ENCODE results near the gene SHC2. TPM values are rescaled to one million over a fixed set of nuclear protein-coding genes. Genes with fewer than 3 reads are reported as not detected.
A peak's percentile ranks its signal among the peaks of the same experiment; 100 is the strongest.

SHC2 gene
- total and polyA plus RNA-seq, 12 donors = 1.2 to 196 (median 41.1) TPM

GRCh38 chr19:405121-405965 is 55.5 kb downstream of the SHC2 start:
- H3K27ac ChIP-seq = no peak overlapping the region
- H3K27me3 ChIP-seq = peaks cover 46% of the 10 kb centered on the region
- TF ChIP-seq CTCF (IDR thresholded peaks at IDR 0.05) (no peak), POLR2A (IDR thresholded peaks at IDR 0.05) (no peak)
- H3K4me3 ChIP-seq = no peak overlapping the region
- WGBS, 4 donors = 39 to 52% (median 42%) methylated on average over 20 to 29 of the region's 29 CpGs
- H3K36me3 ChIP-seq (replicated peaks in 1 of 2) = no peaks in the 10 kb centered on the region
- no peak for DNase-seq
- intact Hi-C loops (cut with DNase I) = no loop called here
- peaks cover 9 to 15% of the 10 kb centered on the region in 2 donors for H3K4me1 ChIP-seq (replicated peaks in 1 of 2)
- H3K9me3 ChIP-seq (replicated peaks in 1 of 3) = no peaks in the 10 kb centered on the region

GRCh38 chr19:403221-404027 is 57.4 kb downstream of the SHC2 start:
- H3K36me3 ChIP-seq (replicated peaks in 1 of 2) = no peaks in the 10 kb centered on the region
- H3K4me1 ChIP-seq (replicated peaks in 1 of 2) = peaks cover 0 to 3% of the 10 kb centered on the region in 2 donors
- no peak overlapping the region for H3K27ac ChIP-seq
- WGBS, 4 donors = 50 to 72% (median 62%) methylated on average over 2 to 38 of the region's 38 CpGs
- peaks cover 32% of the 10 kb centered on the region for H3K27me3 ChIP-seq
- intact Hi-C loops (cut with DNase I) = no loop called here
- DNase-seq = no peak
- no peak overlapping the region for H3K4me3 ChIP-seq
- no peak for TF ChIP-seq POLR2A (IDR thresholded peaks at IDR 0.05)
- no peak for TF ChIP-seq CTCF (IDR thresholded peaks at IDR 0.05)
- no peaks in the 10 kb centered on the region for H3K9me3 ChIP-seq (replicated peaks in 1 of 3)

- H3K36me3 ChIP-seq (replicated peaks in 1 of 2) = no peaks in the 10 kb centered on the region
- no peak for DNase-seq
- H3K4me3 ChIP-seq = no peak overlapping the region
- intact Hi-C loops (cut with DNase I) = no loop called here
- no peak overlapping the region for H3K27ac ChIP-seq
- H3K9me3 ChIP-seq (replicated peaks in 1 of 3) = no peaks in the 10 kb centered on the region
- peaks cover 26% of the 10 kb centered on the region for H3K27me3 ChIP-seq
- 89 to 95% (median 92%) methylated on average over 9 to 11 of the region's 11 CpGs for WGBS, 4 donors
- H3K4me1 ChIP-seq (replicated peaks in 1 of 2) = no peaks in the 10 kb centered on the region
- TF ChIP-seq POLR2A (IDR thresholded peaks at IDR 0.05) (no peak), CTCF (IDR thresholded peaks at IDR 0.05) (no peak)
These were observed 58.0 kb downstream of the SHC2 start for GRCh38 chr19:402786-403185.

- Histone ChIP-seq H3K4me1 (replicated peaks in 1 of 2) (no peaks in the 10 kb centered on the region), H3K9me3 (replicated peaks in 1 of 3) (no peaks in the 10 kb centered on the region), H3K4me3 (no peak overlapping the region), H3K27ac (no peak overlapping the region), H3K27me3 (peaks cover 20% of the 10 kb centered on the region), H3K36me3 (replicated peaks in 1 of 2) (no peaks in the 10 kb centered on the region)
- intact Hi-C loops (cut with DNase I) = no loop called here
- DNase-seq = peak in 1 of 7 donors; percentile 14
- WGBS, 4 donors = 28 to 33% (median 30%) methylated on average over 5 to 38 of the region's 38 CpGs
- TF ChIP-seq CTCF (IDR thresholded peaks at IDR 0.05) (no peak), POLR2A (IDR thresholded peaks at IDR 0.05) (no peak)
These were observed 58.8 kb downstream of the SHC2 start for GRCh38 chr19:401866-402511.

All from adrenal gland (tissue), 12 donors.